ENCODE data around the gene CLEC1A. TPM values are rescaled to one million over a fixed set of nuclear protein-coding genes. Genes with fewer than 3 reads are reported as not detected.

CLEC1A gene
- total and polyA plus RNA-seq, 7 donors = 0.96 to 3.8 (median 1.7) TPM

- Histone ChIP-seq H3K4me1 (no peaks in the 10 kb centered on the region), H3K9me3 (no peaks in the 10 kb centered on the region), H3K27ac (no peak overlapping the region), H3K27me3 (ENCODE audit: insufficient read depth in 3 of 3, low read length in 2 of 3) (no peaks in the 10 kb centered on the region), H3K4me3 (no peak overlapping the region), H3K36me3 (ENCODE audit: insufficient read depth in 1 of 2, low read depth in 1 of 2) (no peaks in the 10 kb centered on the region)
- ATAC-seq = no peak
- TF ChIP-seq, protein P1, sequence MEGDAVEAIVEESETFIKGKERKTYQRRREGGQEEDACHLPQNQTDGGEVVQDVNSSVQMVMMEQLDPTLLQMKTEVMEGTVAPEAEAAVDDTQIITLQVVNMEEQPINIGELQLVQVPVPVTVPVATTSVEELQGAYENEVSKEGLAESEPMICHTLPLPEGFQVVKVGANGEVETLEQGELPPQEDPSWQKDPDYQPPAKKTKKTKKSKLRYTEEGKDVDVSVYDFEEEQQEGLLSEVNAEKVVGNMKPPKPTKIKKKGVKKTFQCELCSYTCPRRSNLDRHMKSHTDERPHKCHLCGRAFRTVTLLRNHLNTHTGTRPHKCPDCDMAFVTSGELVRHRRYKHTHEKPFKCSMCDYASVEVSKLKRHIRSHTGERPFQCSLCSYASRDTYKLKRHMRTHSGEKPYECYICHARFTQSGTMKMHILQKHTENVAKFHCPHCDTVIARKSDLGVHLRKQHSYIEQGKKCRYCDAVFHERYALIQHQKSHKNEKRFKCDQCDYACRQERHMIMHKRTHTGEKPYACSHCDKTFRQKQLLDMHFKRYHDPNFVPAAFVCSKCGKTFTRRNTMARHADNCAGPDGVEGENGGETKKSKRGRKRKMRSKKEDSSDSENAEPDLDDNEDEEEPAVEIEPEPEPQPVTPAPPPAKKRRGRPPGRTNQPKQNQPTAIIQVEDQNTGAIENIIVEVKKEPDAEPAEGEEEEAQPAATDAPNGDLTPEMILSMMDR (IDR thresholded peaks at IDR 0.05) = no peak
- intact Hi-C loops (cut with DNase I) = no loop called here
- WGBS, 3 donors = 82 to 85% (median 85%) methylated on average over 3 of the region's 3 CpGs
- DNase-seq = no peak
Measured at GRCh38 chr12:10119066-10119465, 20.3 kb upstream of the CLEC1A start.

- Histone ChIP-seq H3K4me1 (no peaks in the 10 kb centered on the region), H3K4me3 (no peak overlapping the region), H3K27ac (no peak overlapping the region), H3K9me3 (no peaks in the 10 kb centered on the region), H3K27me3 (ENCODE audit: insufficient read depth in 3 of 3, low read length in 2 of 3) (no peaks in the 10 kb centered on the region), H3K36me3 (ENCODE audit: insufficient read depth in 1 of 2, low read depth in 1 of 2) (no peaks in the 10 kb centered on the region)
- no peak for ATAC-seq
- TF ChIP-seq, protein P1 (IDR thresholded peaks at IDR 0.05) = no peak
- intact Hi-C loops (cut with DNase I) = no loop called here
- DNase-seq = no peak
- WGBS, 3 donors = 86 to 89% (median 87%) methylated on average over 7 of the region's 7 CpGs
Measured at GRCh38 chr12:10115890-10116289, 17.1 kb upstream of the CLEC1A start.

GRCh38 chr12:10115311-10115710 lies 16.5 kb upstream of the CLEC1A start:
- Histone ChIP-seq H3K4me3 (no peak overlapping the region), H3K4me1 (no peaks in the 10 kb centered on the region), H3K9me3 (no peaks in the 10 kb centered on the region), H3K27ac (no peak overlapping the region), H3K36me3 (ENCODE audit: insufficient read depth in 1 of 2, low read depth in 1 of 2) (no peaks in the 10 kb centered on the region), H3K27me3 (ENCODE audit: insufficient read depth in 3 of 3, low read length in 2 of 3) (no peaks in the 10 kb centered on the region)
- DNase-seq = no peak
- intact Hi-C loops (cut with DNase I) = no loop called here
- 90 to 92% (median 92%) methylated on average over 15 of the region's 15 CpGs for WGBS, 3 donors
- ATAC-seq = no peak
- TF ChIP-seq, protein P1 (IDR thresholded peaks at IDR 0.05) = no peak

DNA sequence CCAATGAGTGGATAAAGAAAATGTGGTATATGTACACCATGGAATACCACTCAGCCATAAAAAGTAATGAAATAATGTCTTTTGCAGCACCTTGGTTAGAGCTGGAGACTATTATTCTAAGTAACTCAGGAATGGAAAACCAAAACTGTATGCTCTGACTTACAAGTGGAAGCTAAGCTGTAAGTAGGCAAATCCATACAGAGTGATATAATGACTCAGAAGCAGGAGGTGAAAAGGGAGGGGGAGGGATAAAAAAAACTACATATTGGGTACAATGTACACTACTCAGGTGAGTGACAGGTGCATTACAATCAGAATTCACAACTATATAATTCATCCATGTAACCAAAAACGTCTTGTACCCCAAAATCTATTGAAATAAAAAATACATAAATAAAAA lies 15.1 kb upstream of the CLEC1A start:
- Histone ChIP-seq H3K4me3 (no peak overlapping the region), H3K9me3 (no peaks in the 10 kb centered on the region), H3K27ac (no peak overlapping the region), H3K4me1 (no peaks in the 10 kb centered on the region), H3K27me3 (ENCODE audit: insufficient read depth in 3 of 3, low read length in 2 of 3) (no peaks in the 10 kb centered on the region), H3K36me3 (ENCODE audit: insufficient read depth in 1 of 2, low read depth in 1 of 2) (no peaks in the 10 kb centered on the region)
- TF ChIP-seq, protein P1 (IDR thresholded peaks at IDR 0.05) = no peak
- 44 to 54% (median 54%) methylated on average over 1 of the region's 1 CpG for WGBS, 3 donors
- intact Hi-C loops (cut with DNase I) = no loop called here
- ATAC-seq (no peak), DNase-seq (no peak)

GRCh38 chr12:10113075-10113474 lies 14.3 kb upstream of the CLEC1A start:
- no peak overlapping the region for H3K27ac ChIP-seq
- intact Hi-C loops (cut with DNase I) = no loop called here
- H3K36me3 ChIP-seq (ENCODE audit: insufficient read depth in 1 of 2, low read depth in 1 of 2) = no peaks in the 10 kb centered on the region
- no peak for ATAC-seq
- H3K4me3 ChIP-seq = no peak overlapping the region
- TF ChIP-seq, protein P1 (IDR thresholded peaks at IDR 0.05) = no peak
- DNase-seq = no peak
- no peaks in the 10 kb centered on the region for H3K9me3 ChIP-seq
- WGBS, 3 donors = 70 to 84% (median 76%) methylated on average over 1 of the region's 1 CpG
- no peaks in the 10 kb centered on the region for H3K4me1 ChIP-seq
- H3K27me3 ChIP-seq (ENCODE audit: insufficient read depth in 3 of 3, low read length in 2 of 3) = no peaks in the 10 kb centered on the region
